Measurements from ENCODE around the gene CFAP77.

Gene CFAP77

GRCh38 chr9:132408521-132408920, 1.5 kb upstream of the CFAP77 start:
- DNase-seq (ENCODE audit: low read depth), result no peak

DNA sequence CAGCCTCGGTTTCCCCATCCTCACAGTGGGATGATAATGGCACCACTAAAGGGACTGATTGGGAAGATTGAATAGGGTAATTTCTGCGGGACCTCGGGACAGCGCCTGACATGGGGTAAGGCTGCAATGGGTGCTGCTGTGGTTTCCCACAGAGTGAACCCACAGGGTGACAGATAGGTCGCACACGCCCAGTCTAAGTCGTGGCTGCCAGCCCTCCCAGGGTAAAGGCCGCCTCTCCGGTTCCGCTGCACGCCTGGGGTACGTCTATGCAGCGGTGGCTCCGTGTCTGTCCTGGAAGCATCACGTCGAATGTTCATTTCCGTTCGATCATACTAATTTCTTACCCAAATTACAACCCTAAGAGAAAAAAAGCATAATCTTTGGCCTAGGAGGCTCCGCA, 631 bp downstream of the CFAP77 start:
- no peak for DNase-seq (ENCODE audit: low read depth)

- DNase-seq (ENCODE audit: low read depth), result no peak
Observed at GRCh38 chr9:132411091-132411508, 1.1 kb downstream of the CFAP77 start.

- no peak for DNase-seq (ENCODE audit: low read depth)
Observed at GRCh38 chr9:132412089-132412488, 2.1 kb downstream of the CFAP77 start.

GRCh38 chr9:132413926-132414325, 3.9 kb downstream of the CFAP77 start:
- DNase-seq (ENCODE audit: low read depth), result no peak

DNA sequence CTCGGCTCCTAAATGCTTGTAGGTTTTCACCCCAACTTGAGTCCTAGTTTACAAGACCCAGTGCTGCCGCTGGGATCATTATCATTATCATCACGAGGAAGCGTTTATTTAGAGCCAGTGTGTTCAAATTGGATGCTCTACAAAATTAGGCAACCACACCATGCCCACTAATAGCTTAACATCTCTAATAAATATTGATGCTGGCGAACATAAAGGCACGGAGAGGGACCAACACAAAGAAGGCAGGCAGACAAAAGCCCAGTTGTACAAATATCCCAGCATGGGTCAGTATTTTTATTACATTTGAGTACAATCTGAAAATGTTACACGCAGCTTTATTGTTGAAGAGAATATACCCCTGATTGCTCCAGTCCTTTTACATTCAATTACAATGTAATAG, 4.7 kb downstream of the CFAP77 start:
- DNase-seq (ENCODE audit: low read depth), result no peak

DNA sequence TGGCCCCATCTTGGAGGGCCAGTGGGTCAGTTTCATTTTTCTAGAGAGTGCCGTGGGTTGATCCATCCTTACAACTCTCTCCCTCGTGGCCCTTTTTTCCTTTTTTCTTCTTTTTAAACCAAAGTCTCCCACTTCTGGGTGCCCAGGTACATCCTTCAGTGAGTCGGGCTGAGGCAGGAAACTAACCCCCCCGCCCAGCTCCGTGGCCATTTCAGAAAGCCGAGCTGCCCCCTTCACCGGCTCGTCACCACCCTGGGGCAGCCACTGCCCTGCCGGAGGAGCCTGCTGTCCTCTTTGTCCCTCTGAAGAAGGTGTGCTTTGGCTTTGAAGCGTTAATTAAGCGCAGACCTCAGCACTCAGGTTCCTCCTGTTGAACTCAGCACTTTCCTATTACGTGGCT, 5.2 kb downstream of the CFAP77 start:
- no peak for DNase-seq (ENCODE audit: low read depth)

GRCh38 chr9:132418726-132419363, 8.8 kb downstream of the CFAP77 start:
- DNase-seq (ENCODE audit: low read depth), result no peak

DNA sequence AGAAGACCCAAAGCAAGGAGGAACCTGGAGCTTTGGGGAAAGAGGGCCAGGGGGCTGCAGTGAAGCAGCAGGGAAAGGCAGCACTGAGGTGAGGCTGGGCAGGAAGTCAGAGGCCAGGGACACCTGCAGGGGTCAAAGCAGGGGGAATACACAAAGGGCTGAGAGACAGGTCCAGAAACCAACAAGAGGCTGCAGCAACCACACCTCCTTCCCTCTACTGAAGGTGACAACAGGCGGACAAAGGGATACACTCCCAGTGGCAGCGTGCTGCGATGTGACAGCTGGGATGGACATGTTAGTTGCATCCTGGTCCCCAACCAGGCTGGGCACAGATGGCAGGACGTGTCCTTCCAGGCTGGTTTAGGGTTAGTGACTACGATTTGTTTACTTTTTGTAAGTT, 12.6 kb downstream of the CFAP77 start:
- DNase-seq (ENCODE audit: low read depth), result no peak

GRCh38 chr9:132423503-132423902, 13.5 kb downstream of the CFAP77 start:
- DNase-seq (ENCODE audit: low read depth), result no peak

- no peak for DNase-seq (ENCODE audit: low read depth)
Observed at GRCh38 chr9:132424857-132425674, 15.1 kb downstream of the CFAP77 start.

DNA sequence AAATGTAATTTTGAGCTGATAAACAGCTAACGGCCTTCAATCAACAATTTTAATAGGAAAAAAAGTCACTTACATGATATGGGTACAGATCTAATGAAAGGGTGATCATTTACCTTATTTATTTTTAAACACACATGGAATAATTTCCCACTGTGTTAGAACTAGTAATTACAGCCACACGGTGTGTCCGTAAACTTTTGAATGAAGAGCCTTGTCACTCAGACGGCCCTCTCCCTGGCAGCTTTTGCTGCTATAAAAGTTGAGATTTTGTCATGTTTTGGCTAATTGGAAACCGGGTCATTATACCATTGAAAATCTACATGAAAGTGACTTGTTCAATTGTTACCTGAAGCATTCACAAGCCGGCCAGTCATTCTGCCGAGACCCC, 15.7 kb downstream of the CFAP77 start:
- no peak for DNase-seq (ENCODE audit: low read depth)

DNA sequence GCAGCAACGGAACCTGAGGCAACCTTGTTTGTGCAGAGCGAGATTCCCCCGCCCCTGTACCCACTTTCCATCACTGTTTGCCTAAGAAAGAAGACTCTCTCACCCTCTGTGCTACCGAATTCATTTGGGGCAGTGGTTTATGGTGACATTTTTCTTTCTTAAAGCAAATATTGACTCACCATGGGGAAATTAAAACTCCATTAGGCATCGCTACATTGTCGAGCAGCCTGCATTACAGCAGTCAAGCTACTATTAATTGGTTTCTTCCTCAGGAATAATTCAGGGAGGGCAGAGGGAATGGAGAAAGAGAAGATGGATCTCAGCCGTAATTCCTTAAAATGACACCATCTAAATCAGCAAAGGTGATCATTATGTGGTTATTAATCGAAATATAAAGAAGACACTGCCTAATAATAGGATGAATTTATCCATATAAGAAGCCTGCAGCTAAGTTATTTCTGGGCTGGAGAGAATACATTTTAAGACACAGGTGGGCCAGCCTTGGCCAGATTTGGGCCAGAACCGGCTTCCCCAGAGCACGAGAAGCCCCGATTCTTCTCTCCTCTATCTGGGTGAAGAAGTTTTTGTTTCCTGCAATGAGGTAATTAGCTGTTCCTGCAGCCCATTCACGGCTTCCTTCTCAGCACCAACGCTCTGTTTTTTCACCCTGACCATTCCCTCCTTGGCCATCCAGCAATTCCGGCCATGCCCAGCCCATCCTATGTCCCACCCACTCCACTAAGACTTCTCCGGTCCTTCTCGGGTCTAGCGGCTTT, 16.8 kb downstream of the CFAP77 start:
- DNase-seq (ENCODE audit: low read depth), result no peak

DNA sequence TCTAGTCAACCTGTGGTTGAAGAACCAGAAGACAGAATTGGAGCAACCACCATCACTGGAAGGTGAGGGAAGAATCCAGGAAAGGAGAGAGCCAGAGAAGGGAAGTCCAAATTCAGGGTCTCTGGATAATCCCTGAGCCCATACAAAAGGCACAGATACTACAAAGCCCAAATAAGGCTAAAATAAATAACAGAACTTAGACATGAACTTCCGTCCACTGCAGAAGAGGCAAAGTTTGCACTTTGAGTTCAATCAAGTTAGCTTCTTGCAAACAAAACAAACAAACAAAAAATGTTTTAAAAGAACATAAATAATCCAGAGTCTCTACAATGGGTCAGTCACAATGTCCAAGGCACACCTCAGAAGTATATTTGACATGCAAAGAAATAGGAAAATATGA, 21.0 kb downstream of the CFAP77 start:
- no peak for DNase-seq (ENCODE audit: low read depth)

DNA sequence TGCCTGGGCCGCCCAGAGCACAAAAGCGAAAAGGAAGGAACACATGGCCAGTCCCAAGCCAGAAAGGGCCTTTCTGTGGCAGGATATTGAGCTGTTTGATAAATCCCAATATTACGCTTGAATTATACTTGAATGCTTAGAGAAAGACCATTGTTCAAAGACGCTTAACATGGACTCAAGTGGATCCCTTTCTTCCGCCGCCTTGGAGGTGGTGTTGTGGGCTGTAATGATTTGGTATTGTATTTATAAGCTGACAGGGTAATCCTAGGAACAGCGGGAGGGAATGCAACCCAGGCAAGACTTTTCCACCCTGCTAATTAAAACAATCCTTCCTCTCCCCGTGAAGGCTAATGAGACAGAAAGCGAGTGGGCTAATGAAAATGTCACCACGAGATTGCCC, 24.9 kb downstream of the CFAP77 start:
- DNase-seq (ENCODE audit: low read depth), result no peak

DNA sequence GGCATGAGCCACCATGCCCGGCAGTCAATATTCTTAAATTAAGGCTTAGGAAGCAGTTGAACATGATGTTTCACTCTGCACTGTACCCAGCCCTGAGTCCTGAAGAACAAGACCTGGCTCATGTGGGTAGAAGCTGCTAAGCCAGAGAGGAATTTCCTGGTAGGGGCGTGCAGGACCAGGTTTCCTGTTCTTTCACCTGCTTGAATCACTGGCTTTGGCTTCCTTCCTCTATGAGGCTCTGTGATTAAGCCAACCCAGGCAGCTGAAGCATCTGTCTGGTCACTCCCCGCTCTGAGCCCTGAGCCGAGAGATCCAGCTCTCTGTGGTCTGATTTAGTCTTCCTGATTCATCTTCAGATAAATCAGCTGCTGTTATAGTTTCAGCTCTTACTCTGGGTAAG, 29.1 kb downstream of the CFAP77 start:
- DNase-seq (ENCODE audit: low read depth), result no peak

- no peak for DNase-seq (ENCODE audit: low read depth)
Observed at GRCh38 chr9:132440735-132441134, 30.7 kb downstream of the CFAP77 start.

- no peak for DNase-seq (ENCODE audit: low read depth)
Observed at GRCh38 chr9:132441404-132441803, 31.4 kb downstream of the CFAP77 start.

DNA sequence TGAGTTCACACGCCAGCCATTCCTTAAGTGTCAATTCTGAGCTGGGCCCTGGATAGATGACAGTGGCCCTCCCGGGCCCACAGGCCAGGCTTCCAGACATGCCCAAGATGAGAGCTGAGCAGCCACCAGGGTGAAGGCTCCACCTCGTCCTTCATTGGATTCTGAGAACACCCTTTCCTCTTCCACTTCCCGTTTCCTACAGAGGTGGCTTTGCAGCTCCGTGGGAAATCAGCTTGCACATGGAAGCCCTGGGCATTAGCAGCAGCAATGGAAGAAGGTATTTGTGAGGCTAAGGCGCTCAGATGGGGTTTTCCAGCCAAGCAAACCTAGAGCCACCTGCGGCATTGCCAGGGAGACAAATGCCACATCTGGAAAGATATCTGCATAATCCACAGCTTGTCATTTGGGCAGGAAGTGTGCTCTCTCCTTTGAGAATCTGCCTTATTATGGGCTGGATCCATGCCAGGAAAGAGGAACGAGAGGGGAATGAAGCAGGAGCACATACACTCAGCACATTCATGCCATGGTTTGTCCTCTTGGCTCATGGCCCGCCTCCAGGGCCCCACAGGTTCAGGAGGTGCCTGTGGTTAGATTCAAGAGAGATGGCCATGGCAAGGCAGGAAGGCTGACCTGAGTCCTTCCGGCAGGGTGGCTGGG, 34.1 kb downstream of the CFAP77 start:
- no peak for DNase-seq (ENCODE audit: low read depth)

- DNase-seq (ENCODE audit: low read depth), result no peak
Observed at GRCh38 chr9:132446887-132447286, 36.9 kb downstream of the CFAP77 start.

- DNase-seq (ENCODE audit: low read depth), result no peak
Observed at GRCh38 chr9:132447346-132447745, 37.3 kb downstream of the CFAP77 start.

- no peak for DNase-seq (ENCODE audit: low read depth)
Observed at GRCh38 chr9:132447902-132448301, 37.9 kb downstream of the CFAP77 start.

DNA sequence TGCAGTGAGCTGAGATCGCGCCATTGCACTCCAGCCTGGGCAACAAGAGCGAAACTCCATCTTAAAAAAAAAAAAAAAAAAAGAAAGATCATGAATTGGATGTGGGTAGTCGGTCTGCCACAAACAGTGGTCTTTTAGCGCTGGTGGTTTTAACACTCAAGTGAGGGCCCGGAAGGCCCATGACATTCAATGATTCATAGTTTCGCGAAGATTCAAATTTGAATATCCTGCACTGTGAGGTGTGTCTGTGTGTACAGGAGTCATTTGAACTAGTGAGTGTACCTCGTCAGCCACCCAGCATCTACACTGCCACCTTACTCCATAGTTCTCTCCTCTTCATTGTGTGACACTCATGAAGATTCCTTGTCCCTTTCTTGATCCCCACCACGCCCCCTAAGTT, 41.3 kb downstream of the CFAP77 start:
- DNase-seq (ENCODE audit: low read depth), result no peak
